Astrocyte (in vitro differentiated cells and primary cell): ENCODE data around the gene KLHL25.

Source experiments
- CTCF ChIP-seq: IDR thresholded peaks from 2 replicates; pipeline ENCODE4 v1.5.1; 2011; ENCODE audit warnings: low read depth, mild to moderate bottlenecking, inconsistent platforms, low read length, moderate library complexity; ENCODE audit not compliant: insufficient read depth
- EZH2 ChIP-seq: IDR thresholded peaks from 2 replicates; pipeline ENCODE4 v1.6.1; 2012; ENCODE audit warnings: mild to moderate bottlenecking, low read length, inconsistent platforms; ENCODE audit not compliant: insufficient read depth

- TF ChIP-seq CTCF, result no peak
- TF ChIP-seq EZH2, result no peak
Measured at GRCh38 chr15:85723960-85724945, 70.5 kb downstream of the KLHL25 start.
